ENCODE data around the gene C14orf119. TPM values are rescaled to one million over a fixed set of nuclear protein-coding genes. Genes with fewer than 3 reads are reported as not detected.

C14orf119 gene
- total and polyA plus RNA-seq, 10 donors: 28.0 to 47.0 (median 39.0) TPM

GRCh38 chr14:23097786-23098185 is 2.5 kb downstream of the C14orf119 start:
- Histone ChIP-seq H3K4me1 (peaks cover 23 to 60% (median 38%) of the 10 kb centered on the region in 6 donors), H3K27ac (no peak overlapping the region), H3K27me3 (replicated peaks in 1 of 7) (no peaks in the 10 kb centered on the region), H3K36me3 (peaks cover 0 to 39% (median 20%) of the 10 kb centered on the region in 6 donors), H3K9me3 (no peaks in the 10 kb centered on the region), H3K4me3 (no peak overlapping the region)
- no peak for TF ChIP-seq POLR2A (IDR thresholded peaks at IDR 0.05)
- intact Hi-C loops (cut with DNase I; ENCODE audit: low total_unique reads): no loop called here
- peak; percentile 48 for DNase-seq
- WGBS, 5 donors: 84 to 92% (median 90%) methylated on average over 7 of the region's 7 CpGs

GRCh38 chr14:23099212-23099861 is 4.0 kb downstream of the C14orf119 start:
- H3K36me3 ChIP-seq: peaks cover 0 to 32% (median 17%) of the 10 kb centered on the region in 6 donors
- no peaks in the 10 kb centered on the region for H3K27me3 ChIP-seq (replicated peaks in 1 of 7)
- no peak overlapping the region for H3K4me3 ChIP-seq
- H3K9me3 ChIP-seq: no peaks in the 10 kb centered on the region
- 88 to 95% (median 91%) methylated on average over 10 of the region's 10 CpGs for WGBS, 5 donors
- H3K4me1 ChIP-seq: peaks cover 10 to 44% (median 24%) of the 10 kb centered on the region in 6 donors
- no peak for TF ChIP-seq POLR2AphosphoS5 (IDR thresholded peaks at IDR 0.05)
- H3K27ac ChIP-seq: no peak overlapping the region
- peak; percentile 41 for DNase-seq
- intact Hi-C loops (cut with DNase I; ENCODE audit: low total_unique reads): no loop called here

GRCh38 chr14:23101213-23101970 is 6.1 kb downstream of the C14orf119 start:
- Histone ChIP-seq H3K27ac (no peak overlapping the region), H3K9me3 (no peaks in the 10 kb centered on the region), H3K36me3 (peaks cover 0 to 32% (median 17%) of the 10 kb centered on the region in 6 donors), H3K4me1 (peaks cover 10 to 48% (median 25%) of the 10 kb centered on the region in 6 donors), H3K4me3 (no peak overlapping the region), H3K27me3 (replicated peaks in 1 of 7) (no peaks in the 10 kb centered on the region)
- intact Hi-C loops (cut with DNase I; ENCODE audit: low total_unique reads): no loop called here
- TF ChIP-seq CTCF (IDR thresholded peaks at IDR 0.05 in 8 of 11, conservative IDR thresholded peaks at IDR 0.05 in 3 of 11) (no peak), POLR2AphosphoS5 (IDR thresholded peaks at IDR 0.05) (no peak), POLR2A (IDR thresholded peaks at IDR 0.05) (no peak)
- peak; percentile 28 for DNase-seq
- 86 to 93% (median 90%) methylated on average over 6 of the region's 6 CpGs for WGBS, 5 donors

- Histone ChIP-seq H3K36me3 (peaks cover 0 to 32% (median 17%) of the 10 kb centered on the region in 6 donors), H3K4me1 (peaks cover 4 to 43% (median 19%) of the 10 kb centered on the region in 6 donors), H3K4me3 (no peak overlapping the region), H3K27me3 (replicated peaks in 1 of 7) (no peaks in the 10 kb centered on the region), H3K9me3 (no peaks in the 10 kb centered on the region), H3K27ac (no peak overlapping the region)
- TF ChIP-seq POLR2AphosphoS5 (IDR thresholded peaks at IDR 0.05) (no peak), CTCF (IDR thresholded peaks at IDR 0.05 in 8 of 11, conservative IDR thresholded peaks at IDR 0.05 in 3 of 11) (no peak), POLR2A (IDR thresholded peaks at IDR 0.05) (no peak)
- intact Hi-C loops (cut with DNase I; ENCODE audit: low total_unique reads): no loop called here
- peak; percentile 41 for DNase-seq
- WGBS, 5 donors: 67 to 85% (median 73%) methylated on average over 10 of the region's 10 CpGs
These were observed 6.8 kb downstream of the C14orf119 start for GRCh38 chr14:23101986-23102625.
